ENCODE results near the gene URGCP.

- TF ChIP-seq, protein P1, sequence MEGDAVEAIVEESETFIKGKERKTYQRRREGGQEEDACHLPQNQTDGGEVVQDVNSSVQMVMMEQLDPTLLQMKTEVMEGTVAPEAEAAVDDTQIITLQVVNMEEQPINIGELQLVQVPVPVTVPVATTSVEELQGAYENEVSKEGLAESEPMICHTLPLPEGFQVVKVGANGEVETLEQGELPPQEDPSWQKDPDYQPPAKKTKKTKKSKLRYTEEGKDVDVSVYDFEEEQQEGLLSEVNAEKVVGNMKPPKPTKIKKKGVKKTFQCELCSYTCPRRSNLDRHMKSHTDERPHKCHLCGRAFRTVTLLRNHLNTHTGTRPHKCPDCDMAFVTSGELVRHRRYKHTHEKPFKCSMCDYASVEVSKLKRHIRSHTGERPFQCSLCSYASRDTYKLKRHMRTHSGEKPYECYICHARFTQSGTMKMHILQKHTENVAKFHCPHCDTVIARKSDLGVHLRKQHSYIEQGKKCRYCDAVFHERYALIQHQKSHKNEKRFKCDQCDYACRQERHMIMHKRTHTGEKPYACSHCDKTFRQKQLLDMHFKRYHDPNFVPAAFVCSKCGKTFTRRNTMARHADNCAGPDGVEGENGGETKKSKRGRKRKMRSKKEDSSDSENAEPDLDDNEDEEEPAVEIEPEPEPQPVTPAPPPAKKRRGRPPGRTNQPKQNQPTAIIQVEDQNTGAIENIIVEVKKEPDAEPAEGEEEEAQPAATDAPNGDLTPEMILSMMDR (IDR thresholded peaks at IDR 0.05 in 2 of 3, conservative IDR thresholded peaks at IDR 0.05 in 1 of 3; ENCODE audit: borderline replicate concordance in 1 of 3, insufficient read depth in 1 of 3, low read depth in 2 of 3, low read length in 2 of 3): no peak
- TF ChIP-seq, protein P2, sequence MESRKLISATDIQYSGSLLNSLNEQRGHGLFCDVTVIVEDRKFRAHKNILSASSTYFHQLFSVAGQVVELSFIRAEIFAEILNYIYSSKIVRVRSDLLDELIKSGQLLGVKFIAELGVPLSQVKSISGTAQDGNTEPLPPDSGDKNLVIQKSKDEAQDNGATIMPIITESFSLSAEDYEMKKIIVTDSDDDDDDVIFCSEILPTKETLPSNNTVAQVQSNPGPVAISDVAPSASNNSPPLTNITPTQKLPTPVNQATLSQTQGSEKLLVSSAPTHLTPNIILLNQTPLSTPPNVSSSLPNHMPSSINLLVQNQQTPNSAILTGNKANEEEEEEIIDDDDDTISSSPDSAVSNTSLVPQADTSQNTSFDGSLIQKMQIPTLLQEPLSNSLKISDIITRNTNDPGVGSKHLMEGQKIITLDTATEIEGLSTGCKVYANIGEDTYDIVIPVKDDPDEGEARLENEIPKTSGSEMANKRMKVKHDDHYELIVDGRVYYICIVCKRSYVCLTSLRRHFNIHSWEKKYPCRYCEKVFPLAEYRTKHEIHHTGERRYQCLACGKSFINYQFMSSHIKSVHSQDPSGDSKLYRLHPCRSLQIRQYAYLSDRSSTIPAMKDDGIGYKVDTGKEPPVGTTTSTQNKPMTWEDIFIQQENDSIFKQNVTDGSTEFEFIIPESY (IDR thresholded peaks at IDR 0.05; ENCODE audit: extremely low read depth, insufficient replicate concordance, low read length): no peak
- no peak for TF ChIP-seq ZFX (IDR thresholded peaks at IDR 0.05)
- no peak for TF ChIP-seq POLR2AphosphoS5 (IDR thresholded peaks at IDR 0.05; ENCODE audit: low read depth, low read length)
- TF ChIP-seq EZH2 (IDR thresholded peaks at IDR 0.05): no peak
- TF ChIP-seq POLR2A (IDR thresholded peaks at IDR 0.05; ENCODE audit: borderline replicate concordance, extremely low read depth, insufficient read depth, insufficient read length): no peak
- no peak for TF ChIP-seq EZH2phosphoT487 (IDR thresholded peaks at IDR 0.05; ENCODE audit: borderline replicate concordance)
Observed at GRCh38 chr7:43937444-43937843, 31.0 kb upstream of the URGCP start.

Measured in HCT116 (cell line).